Measurements from ENCODE around the gene ATF7. TPM values are rescaled to one million over a fixed set of nuclear protein-coding genes. Genes with fewer than 3 reads are reported as not detected.

ATF7 gene
- total and polyA plus RNA-seq, 2 donors (not counting 1 experiment from before 2014, with no cell fraction given) = 15.7 to 42.2 TPM

GRCh38 chr12:53482626-53483168, 143.5 kb downstream of the ATF7 start:
- Histone ChIP-seq H3K4me3 (ENCODE audit: control extremely low read depth in 1 of 5, extremely low read depth in 1 of 5, insufficient read depth in 1 of 5, low read depth in 2 of 5, low read length in 4 of 5) (no peak overlapping the region), H3K79me2 (ENCODE audit: control insufficient read depth, insufficient read depth, low read length) (no peaks in the 10 kb centered on the region), H3K4me1 (ENCODE audit: control insufficient read depth in 2 of 2, insufficient read depth in 2 of 2, low read length in 2 of 2) (no peaks in the 10 kb centered on the region), H3K4me2 (replicated peaks; ENCODE audit: low read depth, low read length, poor library complexity, severe bottlenecking) (no peak overlapping the region), H4K20me1 (ENCODE audit: control insufficient read depth, insufficient read depth, low read length, poor library complexity, severe bottlenecking) (peaks cover 51% of the 10 kb centered on the region), H3K27me3 (replicated peaks in 1 of 4; ENCODE audit: control extremely low read depth in 1 of 4, control insufficient read depth in 3 of 4, insufficient read depth in 4 of 4, low read length in 3 of 4) (no peaks in the 10 kb centered on the region), H2AFZ (ENCODE audit: insufficient read depth, low read depth, low read length, poor library complexity, severe bottlenecking) (no peak overlapping the region), H3K36me3 (replicated peaks in 1 of 2; ENCODE audit: control extremely low read depth in 1 of 2, control insufficient read depth in 1 of 2, extremely low read depth in 1 of 2, insufficient read depth in 2 of 2, low read length in 1 of 2) (peaks cover 0 to 66% of the 10 kb centered on the region in 2 experiments), H3K9me3 (ENCODE audit: control extremely low read depth in 1 of 3, control insufficient read depth in 2 of 3, insufficient read depth in 1 of 3, low read length in 2 of 3) (no peaks in the 10 kb centered on the region), H3K27ac (ENCODE audit: low read length in 2 of 2) (no peak overlapping the region), H3K9ac (ENCODE audit: low read length) (no peak overlapping the region)
- WGBS (ENCODE audit: insufficient coverage) = 96% methylated on average over 15 of the region's 18 CpGs
- no peak for TF ChIP-seq EZH2 (IDR thresholded peaks at IDR 0.05; ENCODE audit: borderline replicate concordance, insufficient read depth, low read depth, low read length, poor library complexity, severe bottlenecking)
- TF ChIP-seq CTCF (IDR thresholded peaks at IDR 0.05) = no peak
- Mint-ChIP-seq H3K27me3 (no peaks in the 10 kb centered on the region), H3K4me1 (peaks cover 4% of the 10 kb centered on the region), H3K27ac (no peak overlapping the region), H3K4me3 (no peak overlapping the region), H3K9me3 (ENCODE audit: insufficient read depth) (no peaks in the 10 kb centered on the region)
- ATAC-seq (ENCODE audit: low read depth) (no peak), DNase-seq (no peak)
- intact Hi-C loops (cut with micrococcal nuclease) = no loop called here
- ChIA-PET CTCF (interaction anchor here (1.5 to 3.6 kb wide), 3 partner anchors 9 to 159 kb away, joined by 4 to 29 read pairs (median 12); no protein-coding TSS in a partner anchor), POLR2A (interaction anchor here (1.1 kb wide), 1 partner anchor 18 kb away, joined by 3 read pairs; the partner anchor contains the start of gene TARBP2)

- Histone ChIP-seq H3K4me1 (ENCODE audit: control insufficient read depth in 2 of 2, insufficient read depth in 2 of 2, low read length in 2 of 2) (no peaks in the 10 kb centered on the region), H3K36me3 (replicated peaks in 1 of 2; ENCODE audit: control extremely low read depth in 1 of 2, control insufficient read depth in 1 of 2, extremely low read depth in 1 of 2, insufficient read depth in 2 of 2, low read length in 1 of 2) (peaks cover 0 to 67% of the 10 kb centered on the region in 2 experiments), H4K20me1 (ENCODE audit: control insufficient read depth, insufficient read depth, low read length, poor library complexity, severe bottlenecking) (peaks cover 57% of the 10 kb centered on the region), H3K27ac (ENCODE audit: low read length in 2 of 2) (peak overlapping the region in 1 of 2 donors; percentile 23), H3K4me2 (replicated peaks; ENCODE audit: low read depth, low read length, poor library complexity, severe bottlenecking) (no peak overlapping the region), H3K4me3 (ENCODE audit: control extremely low read depth in 1 of 5, extremely low read depth in 1 of 5, insufficient read depth in 1 of 5, low read depth in 2 of 5, low read length in 4 of 5) (no peak overlapping the region), H3K27me3 (replicated peaks in 1 of 4; ENCODE audit: control extremely low read depth in 1 of 4, control insufficient read depth in 3 of 4, insufficient read depth in 4 of 4, low read length in 3 of 4) (no peaks in the 10 kb centered on the region), H3K9me3 (ENCODE audit: control extremely low read depth in 1 of 3, control insufficient read depth in 2 of 3, insufficient read depth in 1 of 3, low read length in 2 of 3) (no peaks in the 10 kb centered on the region), H3K9ac (ENCODE audit: low read length) (no peak overlapping the region), H2AFZ (ENCODE audit: insufficient read depth, low read depth, low read length, poor library complexity, severe bottlenecking) (no peak overlapping the region), H3K79me2 (ENCODE audit: control insufficient read depth, insufficient read depth, low read length) (no peaks in the 10 kb centered on the region)
- POLR2A ChIA-PET = interaction anchor here (0.7 to 1.3 kb wide), 3 partner anchors 19 to 129 kb away, joined by 3 to 7 read pairs (median 3); partner anchors contain the start of gene TARBP2
- CTCF ChIA-PET = interaction anchor here (0.7 to 3.6 kb wide), 5 partner anchors 10 to 158 kb away, joined by 3 to 29 read pairs (median 5); no protein-coding TSS in a partner anchor
- peaks cover 4% of the 10 kb centered on the region for H3K4me1 Mint-ChIP-seq
- H3K9me3 Mint-ChIP-seq (ENCODE audit: insufficient read depth) = no peaks in the 10 kb centered on the region
- 93% methylated on average over 6 of the region's 9 CpGs for WGBS (ENCODE audit: insufficient coverage)
- DNase-seq (peak; percentile 44), ATAC-seq (ENCODE audit: low read depth) (peak; percentile 35)
- H3K27ac Mint-ChIP-seq = no peak overlapping the region
- no peaks in the 10 kb centered on the region for H3K27me3 Mint-ChIP-seq
- TF ChIP-seq EZH2 (IDR thresholded peaks at IDR 0.05; ENCODE audit: borderline replicate concordance, insufficient read depth, low read depth, low read length, poor library complexity, severe bottlenecking) (no peak), CTCF (IDR thresholded peaks at IDR 0.05) (peak; percentile 39)
- H3K4me3 Mint-ChIP-seq = no peak overlapping the region
- intact Hi-C loops (cut with micrococcal nuclease) = no loop called here
Observed at GRCh38 chr12:53481939-53482586, 144.1 kb downstream of the ATF7 start.

Measured in B cell (primary cell).